ENCODE data around the gene GATAD1.
"Not testable (repeated sequence)": the region's sequence is repeated elsewhere in the genome, so short reads cannot be mapped to it uniquely, and the experiment has no call there.

Gene GATAD1

GRCh38 chr7:92483624-92484023 is 36.3 kb downstream of the GATAD1 start:
- not testable (repeated sequence) for DNase-seq (ENCODE audit: low read depth in 2 of 2)

GRCh38 chr7:92484226-92484625 is 36.9 kb downstream of the GATAD1 start:
- DNase-seq (ENCODE audit: low read depth in 2 of 2), result not testable (repeated sequence)

GRCh38 chr7:92485267-92485892 is 38.1 kb downstream of the GATAD1 start:
- no peak for DNase-seq (ENCODE audit: low read depth in 2 of 2)

- DNase-seq (ENCODE audit: low read depth in 2 of 2), result no peak
Observed at GRCh38 chr7:92485974-92486373, 38.7 kb downstream of the GATAD1 start.

GRCh38 chr7:92487804-92488203 is 40.5 kb downstream of the GATAD1 start:
- DNase-seq (ENCODE audit: low read depth in 2 of 2), result no peak

- no peak for DNase-seq (ENCODE audit: low read depth in 2 of 2)
Observed at GRCh38 chr7:92489634-92490033, 42.4 kb downstream of the GATAD1 start.

- DNase-seq (ENCODE audit: low read depth in 2 of 2), result no peak
Observed at GRCh38 chr7:92496876-92497275, 49.6 kb downstream of the GATAD1 start.

- no peak for DNase-seq (ENCODE audit: low read depth in 2 of 2)
Observed at GRCh38 chr7:92498557-92498956, 51.3 kb downstream of the GATAD1 start.

GRCh38 chr7:92503767-92504166 is 56.5 kb downstream of the GATAD1 start:
- DNase-seq (ENCODE audit: low read depth in 2 of 2), result no peak

GRCh38 chr7:92504563-92504962 is 57.3 kb downstream of the GATAD1 start:
- no peak for DNase-seq (ENCODE audit: low read depth in 2 of 2)

GRCh38 chr7:92506363-92506762 is 59.1 kb downstream of the GATAD1 start:
- DNase-seq (ENCODE audit: low read depth in 2 of 2), result no peak

- no peak for DNase-seq (ENCODE audit: low read depth in 2 of 2)
Observed at GRCh38 chr7:92508946-92509345, 61.7 kb downstream of the GATAD1 start.

All from fibroblast of skin of left biceps (primary cell).